Testis (tissue), 3 donors: ENCODE results near the gene CDC42EP1. TPM values are rescaled to one million over a fixed set of nuclear protein-coding genes. Genes with fewer than 3 reads are reported as not detected.

ENCODE experiments used
- DNase-seq: peaks from one replicate; pipeline ENCODE4 v3.0.0-alpha.2; 2019
- H3K27ac ChIP-seq, 2 donors: fragments of 200-600 bp; sonication (generic); one replicate each; pipeline ENCODE4 v1.5.1; 2019
- H3K27me3 ChIP-seq: fragments of 200-600 bp; sonication (generic); one replicate; pipeline ENCODE4 v1.5.1; 2019
- H3K36me3 ChIP-seq: fragments of 200-600 bp; sonication (generic); one replicate; pipeline ENCODE4 v1.5.1; 2017; ENCODE audit warnings: low read depth; ENCODE audit errors: missing control alignments
- H3K4me1 ChIP-seq: fragments of 200-600 bp; sonication (generic); one replicate; pipeline ENCODE4 v1.5.1; 2019
- H3K4me3 ChIP-seq, 2 donors: fragments of 200-600 bp; sonication (generic); one replicate each; pipeline ENCODE4 v1.5.1; 2017 to 2019
- H3K9me3 ChIP-seq: fragments of 200-600 bp; sonication (generic); one replicate; pipeline ENCODE4 v1.5.1; 2017
- POLR2A ChIP-seq: fragments of 450-650 bp; IDR thresholded peaks from one replicate; pipeline ENCODE4 v1.6.1; 2017; ENCODE audit warnings: antibody characterized with exemption, mild to moderate bottlenecking, moderate library complexity
- WGBS, 2 donors: methylation state at CpG; one replicate each; pipeline ENCODE4 v1.1.5; 2018; 5-methylcytosine and 5-hydroxymethylcytosine counted together
- intact Hi-C: fragments of 100-400 bp; cut with DNase I; formaldehyde crosslinking; loops from one replicate; pipeline ENCODE4 v1.15.1; 2023; ENCODE audit warnings: low total_unique reads
- polyA plus RNA-seq: library from polyadenylated mRNA; stranded (reverse); fragments of 350-450 nt; fragmentation: Illumina TruSeq; extraction: RNeasy Lipid Tissue Mini Kit (QIAGEN cat#74804); gene quantifications from one replicate; pipeline ENCODE4 v1.2.3, GENCODE V29; 2014; ENCODE audit warnings: low read depth, low replicate concordance; ENCODE audit not compliant: insufficient read depth
- total RNA-seq, 2 donors: library from RNA; depleted of rRNA; stranded (reverse); fragments of >200 nt; gene quantifications; one replicate each; pipeline ENCODE4 v1.2.3, GENCODE V29; 2016
- TF ChIP-seq, protein P1 (sequence below), 3 experiments: fragments of 450-650 bp in 2 of 3; fragments of 200-600 bp in 1 of 3; sonication (generic) in 1 of 3; IDR thresholded peaks; one replicate each; pipeline ENCODE4 v1.5.1; 2016 to 2019; ENCODE audit warnings: antibody characterized with exemption in 3 of 3, mild to moderate bottlenecking in 2 of 3, moderate library complexity in 1 of 3

Gene CDC42EP1
- total and polyA plus RNA-seq, 3 donors from 2014 or later: 49.0 to 87.4 (median 73.9) TPM

DNA sequence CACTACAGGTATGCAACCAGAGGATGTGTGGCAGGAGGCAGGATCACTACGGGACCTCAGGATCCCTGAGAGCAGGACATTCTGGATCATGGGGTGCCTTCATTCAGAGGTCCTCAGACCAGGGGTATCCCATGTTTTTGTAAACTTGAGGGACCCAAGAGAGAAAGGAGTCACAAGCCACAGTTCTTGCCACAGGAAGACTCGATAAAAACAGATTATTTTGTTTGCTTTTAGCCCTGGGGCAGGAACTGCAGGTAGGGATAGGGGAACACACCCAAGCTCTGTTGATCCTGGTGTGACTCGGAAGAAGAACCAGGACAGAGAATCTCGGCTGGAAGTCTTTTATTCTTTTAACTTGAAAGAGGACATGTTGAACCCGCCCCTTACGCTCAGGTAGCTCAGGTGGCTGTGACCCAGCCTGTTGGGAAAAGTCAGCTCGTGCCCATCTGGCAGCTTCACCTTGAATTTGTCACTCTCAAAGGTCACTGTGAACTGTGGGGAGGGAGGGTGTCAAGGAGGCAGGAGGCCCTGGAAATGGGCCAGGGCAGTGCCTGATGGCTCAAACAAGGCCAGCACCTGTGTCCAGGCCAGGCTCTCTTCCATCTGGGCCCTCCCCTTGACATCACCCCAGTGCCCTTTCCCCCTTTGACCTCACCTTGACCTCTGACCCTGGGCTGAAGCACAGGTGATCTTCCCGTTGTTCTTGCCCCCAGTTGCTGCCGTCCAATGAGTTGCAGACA, 9.8 kb downstream of the CDC42EP1 start:
- TF ChIP-seq POLR2A: no peak
- TF ChIP-seq, protein P1, sequence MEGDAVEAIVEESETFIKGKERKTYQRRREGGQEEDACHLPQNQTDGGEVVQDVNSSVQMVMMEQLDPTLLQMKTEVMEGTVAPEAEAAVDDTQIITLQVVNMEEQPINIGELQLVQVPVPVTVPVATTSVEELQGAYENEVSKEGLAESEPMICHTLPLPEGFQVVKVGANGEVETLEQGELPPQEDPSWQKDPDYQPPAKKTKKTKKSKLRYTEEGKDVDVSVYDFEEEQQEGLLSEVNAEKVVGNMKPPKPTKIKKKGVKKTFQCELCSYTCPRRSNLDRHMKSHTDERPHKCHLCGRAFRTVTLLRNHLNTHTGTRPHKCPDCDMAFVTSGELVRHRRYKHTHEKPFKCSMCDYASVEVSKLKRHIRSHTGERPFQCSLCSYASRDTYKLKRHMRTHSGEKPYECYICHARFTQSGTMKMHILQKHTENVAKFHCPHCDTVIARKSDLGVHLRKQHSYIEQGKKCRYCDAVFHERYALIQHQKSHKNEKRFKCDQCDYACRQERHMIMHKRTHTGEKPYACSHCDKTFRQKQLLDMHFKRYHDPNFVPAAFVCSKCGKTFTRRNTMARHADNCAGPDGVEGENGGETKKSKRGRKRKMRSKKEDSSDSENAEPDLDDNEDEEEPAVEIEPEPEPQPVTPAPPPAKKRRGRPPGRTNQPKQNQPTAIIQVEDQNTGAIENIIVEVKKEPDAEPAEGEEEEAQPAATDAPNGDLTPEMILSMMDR (IDR thresholded peaks at IDR 0.05): no peak
- Histone ChIP-seq H3K9me3 (no peaks in the 10 kb centered on the region), H3K4me3 (no peak overlapping the region), H3K27me3 (no peaks in the 10 kb centered on the region), H3K36me3 (no peaks in the 10 kb centered on the region), H3K4me1 (peaks cover 17% of the 10 kb centered on the region), H3K27ac (no peak overlapping the region)
- DNase-seq: no peak
- intact Hi-C loops: no loop called here
- 71 to 75% methylated on average over 9 of the region's 9 CpGs for WGBS, 2 donors

DNA sequence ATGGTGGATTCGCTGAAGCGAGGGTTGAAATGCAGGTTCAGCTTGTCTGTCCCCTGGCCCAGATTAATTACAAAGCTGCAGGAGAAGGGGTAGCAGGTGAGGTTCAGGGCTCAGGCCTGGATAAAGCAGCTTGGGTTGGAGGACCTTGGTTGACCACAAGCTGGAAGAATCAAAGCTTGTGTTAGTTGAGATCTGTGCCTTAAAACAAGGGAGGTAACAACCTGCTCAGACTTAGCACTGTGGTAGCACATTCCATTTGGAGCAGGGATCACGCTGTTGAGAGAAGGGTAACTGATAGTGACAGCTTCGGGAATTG, 10.3 kb downstream of the CDC42EP1 start:
- Histone ChIP-seq H3K9me3 (no peaks in the 10 kb centered on the region), H3K36me3 (no peaks in the 10 kb centered on the region), H3K4me1 (peaks cover 17% of the 10 kb centered on the region), H3K27me3 (no peaks in the 10 kb centered on the region), H3K27ac (no peak overlapping the region), H3K4me3 (no peak overlapping the region)
- DNase-seq: no peak
- intact Hi-C loops: no loop called here
- 74 to 76% methylated on average over 4 of the region's 4 CpGs for WGBS, 2 donors
- no peak for TF ChIP-seq POLR2A
- TF ChIP-seq, protein P1 (IDR thresholded peaks at IDR 0.05): no peak

DNA sequence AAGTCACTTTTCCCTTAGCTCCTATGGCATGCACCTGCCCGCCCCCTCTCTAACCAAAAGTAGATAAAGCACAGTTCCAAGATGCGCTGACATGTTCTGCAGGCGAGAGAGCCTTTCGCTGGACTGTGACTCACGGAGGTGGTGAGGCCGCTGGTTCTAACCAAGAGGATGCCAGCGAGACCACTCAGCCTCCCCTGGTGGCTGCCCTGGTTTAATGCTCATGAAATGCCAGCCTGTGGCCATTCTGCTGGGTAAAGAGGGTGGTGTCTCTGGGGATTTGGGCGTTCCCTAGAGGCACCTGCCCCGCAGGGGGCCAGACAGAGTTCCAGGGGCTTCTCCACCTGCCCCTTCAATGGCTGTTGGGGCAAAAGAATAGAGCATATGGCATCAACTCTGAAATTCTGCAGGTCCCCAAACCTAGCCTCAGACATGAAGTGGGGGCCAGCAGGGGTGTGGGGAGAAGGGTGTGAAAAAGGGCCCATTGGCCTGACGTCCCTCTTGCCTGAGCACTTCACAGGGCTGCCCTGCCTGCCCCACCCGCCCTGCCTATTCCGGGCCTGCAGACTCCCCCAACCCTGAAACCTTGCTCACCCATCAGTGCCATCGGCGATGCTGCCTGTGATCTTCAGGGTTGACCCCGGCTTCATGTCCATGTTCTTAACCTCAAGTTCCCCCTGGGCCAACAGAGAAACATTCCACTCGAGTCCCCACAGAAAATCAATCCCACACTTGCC, 11.1 kb downstream of the CDC42EP1 start:
- Histone ChIP-seq H3K27ac (no peak overlapping the region), H3K4me1 (peaks cover 10% of the 10 kb centered on the region), H3K36me3 (no peaks in the 10 kb centered on the region), H3K9me3 (no peaks in the 10 kb centered on the region), H3K27me3 (no peaks in the 10 kb centered on the region), H3K4me3 (no peak overlapping the region)
- TF ChIP-seq POLR2A: no peak
- TF ChIP-seq, protein P1 (IDR thresholded peaks at IDR 0.05): no peak
- WGBS, 2 donors: 85 to 88% methylated on average over 14 to 16 of the region's 16 CpGs
- DNase-seq: no peak
- intact Hi-C loops: no loop called here

DNA sequence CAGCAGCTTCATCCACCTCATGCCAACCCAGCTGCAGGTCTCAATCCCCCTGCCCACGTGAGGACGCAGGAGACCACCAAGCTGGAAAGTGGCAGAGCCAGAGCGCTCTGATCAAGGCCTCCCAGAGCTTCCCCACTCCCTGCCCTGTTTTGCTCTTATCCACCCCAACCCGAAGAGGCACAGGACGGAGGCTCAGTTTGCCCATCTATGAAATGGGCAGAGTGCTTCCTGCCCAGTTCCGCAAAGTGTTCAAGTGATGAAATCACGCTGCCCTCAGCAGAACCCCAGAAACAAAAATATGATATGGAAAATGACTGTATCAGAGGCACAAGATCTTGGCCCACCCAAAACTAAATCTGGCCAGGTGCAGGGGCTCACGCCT, 11.7 kb downstream of the CDC42EP1 start:
- Histone ChIP-seq H3K27ac (no peak overlapping the region), H3K36me3 (no peaks in the 10 kb centered on the region), H3K4me3 (no peak overlapping the region), H3K4me1 (peaks cover 10% of the 10 kb centered on the region), H3K27me3 (no peaks in the 10 kb centered on the region), H3K9me3 (no peaks in the 10 kb centered on the region)
- intact Hi-C loops: no loop called here
- no peak for TF ChIP-seq POLR2A
- TF ChIP-seq, protein P1 (IDR thresholded peaks at IDR 0.05): no peak
- no peak for DNase-seq
- WGBS, 2 donors: 92 to 96% methylated on average over 6 to 8 of the region's 8 CpGs
